Keratinocyte (primary cell): Measurements from ENCODE around the gene REEP3. TPM values are rescaled to one million over a fixed set of nuclear protein-coding genes. Genes with fewer than 3 reads are reported as not detected.

Source experiments
- DNase-seq: peaks from one replicate; pipeline ENCODE4 v3.0.0-alpha.2; 2011; ENCODE audit warnings: low read depth, missing footprints, low spot score
- FAIRE-seq: peaks from 2 replicates; lab custom pipeline; 2011; peaks lifted over from hg19 to GRCh38; lab: Jason Lieb, UNC
- H2AFZ ChIP-seq: 2 replicates; pipeline ENCODE4 v1.6.0; 2012; ENCODE audit warnings: low read length, control low read depth, inconsistent platforms; ENCODE audit not compliant: control insufficient read depth
- H3K27ac ChIP-seq: 2 replicates; pipeline ENCODE4 v1.5.1; 2011; ENCODE audit warnings: low read length; ENCODE audit not compliant: control insufficient read depth, insufficient read depth
- H3K27me3 ChIP-seq: 3 replicates; pipeline ENCODE4 v1.6.0; 2011; ENCODE audit warnings: low read length; ENCODE audit not compliant: control insufficient read depth, insufficient read depth; ENCODE audit errors: extremely low read depth
- H3K36me3 ChIP-seq, 2 experiments: 2 replicates in 1 of 2; 3 replicates in 1 of 2; pipeline ENCODE4 v1.5.1; 2011; ENCODE audit warnings: low read length in 2 of 2, mild to moderate bottlenecking in 1 of 2; ENCODE audit not compliant: control insufficient read depth in 2 of 2, insufficient read depth in 2 of 2; ENCODE audit errors: extremely low read depth in 1 of 2
- H3K4me1 ChIP-seq: 3 replicates; pipeline ENCODE4 v1.5.1; 2011; ENCODE audit warnings: low read length; ENCODE audit not compliant: control insufficient read depth, insufficient read depth; ENCODE audit errors: extremely low read depth
- H3K4me2 ChIP-seq: 3 replicates; pipeline ENCODE4 v1.6.0; 2011; ENCODE audit warnings: low read depth, low read length; ENCODE audit not compliant: control insufficient read depth, insufficient read depth; ENCODE audit errors: extremely low read depth
- H3K4me3 ChIP-seq, 3 experiments: fragments of 200-600 bp in 1 of 3; sonication (generic) in 1 of 3; 2 replicates in 2 of 3; 3 replicates in 1 of 3; pipeline ENCODE4 v1.5.1; 2011 to 2016; ENCODE audit warnings: low read length in 3 of 3, mild to moderate bottlenecking in 3 of 3, control low read depth in 2 of 3, inconsistent platforms in 1 of 3, low read depth in 1 of 3, mixed read lengths in 1 of 3, mixed run types in 1 of 3, moderate library complexity in 1 of 3; ENCODE audit not compliant: control insufficient read depth in 2 of 3, insufficient read depth in 2 of 3; ENCODE audit errors: extremely low read depth in 1 of 3
- H3K79me2 ChIP-seq: 2 replicates; pipeline ENCODE4 v1.6.0; 2012; ENCODE audit warnings: low read length; ENCODE audit not compliant: control insufficient read depth, insufficient read depth
- H3K9ac ChIP-seq: 3 replicates; pipeline ENCODE4 v1.6.0; 2011; ENCODE audit warnings: low read length; ENCODE audit not compliant: control insufficient read depth, insufficient read depth; ENCODE audit errors: extremely low read depth
- H3K9me1 ChIP-seq: 3 replicates; pipeline ENCODE4 v1.6.0; 2011; ENCODE audit warnings: low read length; ENCODE audit not compliant: control insufficient read depth, insufficient read depth; ENCODE audit errors: extremely low read depth
- H3K9me3 ChIP-seq: 2 replicates; pipeline ENCODE4 v1.5.1; 2012; ENCODE audit warnings: low read depth, low read length; ENCODE audit not compliant: control insufficient read depth
- H4K20me1 ChIP-seq: 3 replicates; pipeline ENCODE4 v1.6.0; 2011; ENCODE audit warnings: low read length; ENCODE audit not compliant: control insufficient read depth, insufficient read depth; ENCODE audit errors: extremely low read depth
- EZH2 ChIP-seq: IDR thresholded peaks from one replicate; pipeline ENCODE4 v1.6.1; 2012; ENCODE audit warnings: inconsistent platforms, mild to moderate bottlenecking, low read length, moderate library complexity
- dilution Hi-C: fragments of 300-500 bp; cut with MboI; formaldehyde crosslinking; loops from one replicate; pipeline ENCODE4 v1.7.0; 2020; ENCODE audit warnings: low sequenced_read_pairs; ENCODE audit not compliant: extremely low pct_ligation_motif_present
- polyA plus RNA-seq, 5 experiments: library from polyadenylated mRNA; depleted of rRNA in 3 of 5; stranded (reverse) in 3 of 5; stranded (forward) in 1 of 5; unstranded in 1 of 5; fragments of >200 nt; gene quantifications; 1 replicate in 1 of 5; 2 replicates in 3 of 5; 3 replicates in 1 of 5; pipeline versions ENCODE4 v1.2.1 to v1.2.3, GENCODE V29; 2011 to 2012; ENCODE audit warnings: missing spikeins in 2 of 5, low read depth in 1 of 5, low replicate concordance in 1 of 5
- TF ChIP-seq, protein P1 (sequence below), 3 experiments: IDR thresholded peaks in 1 of 3; conservative IDR thresholded peaks in 1 of 3; optimal IDR thresholded peaks in 1 of 3; 2 replicates in 2 of 3; 3 replicates in 1 of 3; pipeline versions ENCODE3 to v1.5.1; 2011; ENCODE audit warnings: low read length in 3 of 3, mild to moderate bottlenecking in 3 of 3, moderate library complexity in 2 of 3, control low read depth in 1 of 3, inconsistent platforms in 1 of 3; ENCODE audit not compliant: insufficient read depth in 2 of 3; ENCODE audit errors: extremely low read depth in 1 of 3

REEP3 gene
- polyA plus RNA-seq, 1 donor (not counting 4 experiments of a cell fraction or from before 2014, with no cell fraction given) = 52.8 TPM

DNA sequence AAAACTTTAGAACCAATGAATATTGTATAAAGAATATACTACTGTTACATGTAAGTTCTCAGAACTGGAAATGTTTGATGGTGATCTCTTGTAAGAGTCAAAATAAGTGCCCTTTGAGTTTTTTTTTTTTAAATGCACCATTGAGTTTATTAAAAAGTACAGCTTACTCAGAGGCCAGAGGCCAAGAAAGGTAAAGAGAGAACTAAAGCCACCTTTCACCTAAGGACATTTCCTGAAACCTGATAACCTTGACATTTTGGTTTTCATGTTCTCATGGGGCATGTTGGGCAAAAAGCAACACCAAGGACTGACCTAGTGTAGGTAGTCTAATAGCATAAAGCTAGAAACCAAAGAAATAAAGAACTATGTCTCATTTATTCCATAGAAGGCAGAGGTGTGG is 27.7 kb downstream of the REEP3 start:
- Histone ChIP-seq H4K20me1 (no peaks in the 10 kb centered on the region), H3K4me1 (peaks cover 28% of the 10 kb centered on the region), H3K36me3 (peaks cover 0 to 1% of the 10 kb centered on the region in 2 experiments), H3K79me2 (peaks cover 50% of the 10 kb centered on the region), H3K27ac (no peak overlapping the region), H3K9me1 (no peaks in the 10 kb centered on the region), H3K9ac (no peak overlapping the region), H3K4me2 (no peak overlapping the region), H3K9me3 (no peaks in the 10 kb centered on the region), H3K27me3 (no peaks in the 10 kb centered on the region), H3K4me3 (no peak overlapping the region), H2AFZ (no peak overlapping the region)
- no peak for TF ChIP-seq EZH2
- TF ChIP-seq, protein P1, sequence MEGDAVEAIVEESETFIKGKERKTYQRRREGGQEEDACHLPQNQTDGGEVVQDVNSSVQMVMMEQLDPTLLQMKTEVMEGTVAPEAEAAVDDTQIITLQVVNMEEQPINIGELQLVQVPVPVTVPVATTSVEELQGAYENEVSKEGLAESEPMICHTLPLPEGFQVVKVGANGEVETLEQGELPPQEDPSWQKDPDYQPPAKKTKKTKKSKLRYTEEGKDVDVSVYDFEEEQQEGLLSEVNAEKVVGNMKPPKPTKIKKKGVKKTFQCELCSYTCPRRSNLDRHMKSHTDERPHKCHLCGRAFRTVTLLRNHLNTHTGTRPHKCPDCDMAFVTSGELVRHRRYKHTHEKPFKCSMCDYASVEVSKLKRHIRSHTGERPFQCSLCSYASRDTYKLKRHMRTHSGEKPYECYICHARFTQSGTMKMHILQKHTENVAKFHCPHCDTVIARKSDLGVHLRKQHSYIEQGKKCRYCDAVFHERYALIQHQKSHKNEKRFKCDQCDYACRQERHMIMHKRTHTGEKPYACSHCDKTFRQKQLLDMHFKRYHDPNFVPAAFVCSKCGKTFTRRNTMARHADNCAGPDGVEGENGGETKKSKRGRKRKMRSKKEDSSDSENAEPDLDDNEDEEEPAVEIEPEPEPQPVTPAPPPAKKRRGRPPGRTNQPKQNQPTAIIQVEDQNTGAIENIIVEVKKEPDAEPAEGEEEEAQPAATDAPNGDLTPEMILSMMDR (optimal IDR thresholded peaks at IDR 0.05 in 1 of 3, IDR thresholded peaks at IDR 0.05 in 1 of 3, conservative IDR thresholded peaks at IDR 0.05 in 1 of 3; ENCODE audit: extremely low read depth in 1 of 3, insufficient read depth in 2 of 3, low read length in 3 of 3) = no peak
- DNase-seq = no peak
- dilution Hi-C loops = no loop called here
- no peak for FAIRE-seq

DNA sequence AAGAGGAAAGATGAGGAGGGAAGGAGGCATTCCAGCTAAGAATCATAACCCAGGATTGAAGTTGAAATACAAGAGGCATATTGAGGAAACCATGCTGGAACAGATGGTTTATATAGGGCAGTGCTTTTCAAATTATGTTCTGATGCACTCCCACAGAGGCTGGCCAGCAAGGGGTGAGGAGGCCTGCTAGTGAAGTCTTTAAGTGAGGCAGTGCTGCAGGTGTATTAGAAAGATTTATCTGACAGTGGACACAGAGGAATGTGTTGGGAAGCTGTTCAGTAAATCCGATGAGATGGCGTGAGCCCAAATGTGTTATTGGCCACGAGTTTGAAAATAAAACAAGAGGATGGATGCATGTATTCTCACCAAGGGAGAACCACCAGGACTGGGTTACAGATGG is 28.6 kb downstream of the REEP3 start:
- no peak overlapping the region for H3K4me3 ChIP-seq
- H3K4me2 ChIP-seq = no peak overlapping the region
- no peak for FAIRE-seq
- H3K4me1 ChIP-seq = peaks cover 32% of the 10 kb centered on the region
- H3K27me3 ChIP-seq = no peaks in the 10 kb centered on the region
- dilution Hi-C loops = no loop called here
- peaks cover 0 to 1% of the 10 kb centered on the region in 2 experiments for H3K36me3 ChIP-seq
- no peaks in the 10 kb centered on the region for H3K9me3 ChIP-seq
- H4K20me1 ChIP-seq = no peaks in the 10 kb centered on the region
- no peak overlapping the region for H3K27ac ChIP-seq
- DNase-seq = no peak
- H2AFZ ChIP-seq = no peak overlapping the region
- H3K79me2 ChIP-seq = peaks cover 41% of the 10 kb centered on the region
- no peaks in the 10 kb centered on the region for H3K9me1 ChIP-seq
- TF ChIP-seq, protein P1 (optimal IDR thresholded peaks at IDR 0.05 in 1 of 3, IDR thresholded peaks at IDR 0.05 in 1 of 3, conservative IDR thresholded peaks at IDR 0.05 in 1 of 3; ENCODE audit: extremely low read depth in 1 of 3, insufficient read depth in 2 of 3, low read length in 3 of 3) = no peak
- no peak for TF ChIP-seq EZH2
- no peak overlapping the region for H3K9ac ChIP-seq
